A549 (cell line): Measurements from ENCODE around the gene ME2. TPM values are rescaled to one million over a fixed set of nuclear protein-coding genes. Genes with fewer than 3 reads are reported as not detected.

Experiments used
- ATAC-seq, 2 experiments: fragments of 200-7000 bp in 1 of 2; fragments of >200 bp in 1 of 2; cut with Nextera tagmentation in 1 of 2; cut with Tn5 transposase in 1 of 2; 3 replicates each; pipeline versions ENCODE4 v1.8.0 to v1.9.1; 2018 to 2020; ENCODE audit warnings: mild to moderate bottlenecking in 1 of 2, moderate library complexity in 1 of 2
- CTCF ChIA-PET: fragments of 300-600 bp; sonication (Branson Sonifier 250); formaldehyde crosslinking; extraction: SDS; loops from one replicate; lab custom pipeline; 2021; ENCODE audit warnings: antibody characterized with exemption, inconsistent platforms; lab: Yijun Ruan, JAX
- POLR2A ChIA-PET: fragments of 350-600 bp; formaldehyde crosslinking; extraction: SDS; loops from one replicate; lab custom pipeline; 2021; ENCODE audit warnings: antibody characterized with exemption, inconsistent platforms; lab: Yijun Ruan, JAX
- DNase-seq, 2 experiments: peaks; one replicate each; pipeline versions ENCODE4 v3.0.0 to v3.0.0-alpha.2; 2011 to 2016; ENCODE audit warnings: low read depth in 1 of 2, low spot score in 1 of 2
- FAIRE-seq: peaks from 2 replicates; lab custom pipeline; 2011; peaks lifted over from hg19 to GRCh38; lab: Jason Lieb, UNC
- H3K27ac ChIP-seq, 2 experiments: fragments of >200 bp; sonication (Bioruptor Twin); formaldehyde crosslinking; 3 replicates each; pipeline ENCODE4 v1.5.1; 2016 to 2017
- H3K4me1 ChIP-seq: fragments of >200 bp; sonication (Bioruptor Twin); formaldehyde crosslinking; 3 replicates; pipeline ENCODE4 v1.6.1; 2016
- H3K4me2 ChIP-seq: fragments of >200 bp; sonication (Bioruptor Twin); formaldehyde crosslinking; 3 replicates; pipeline ENCODE4 v1.6.1; 2016
- H3K4me3 ChIP-seq: fragments of >200 bp; sonication (Bioruptor Twin); formaldehyde crosslinking; 3 replicates; pipeline ENCODE4 v1.5.1; 2016
- H3K9me3 ChIP-seq: fragments of >200 bp; sonication (Bioruptor Twin); formaldehyde crosslinking; 3 replicates; pipeline ENCODE4 v1.6.1; 2016
- CBX2 ChIP-seq: fragments of 200-600 bp; sonication (generic); IDR thresholded peaks from 2 replicates; pipeline ENCODE4 v1.6.1; 2016; ENCODE audit warnings: low read depth, mild to moderate bottlenecking, borderline replicate concordance
- CEBPB ChIP-seq, 2 experiments: fragments of >200 bp in 1 of 2; sonication (Bioruptor Twin) in 1 of 2; formaldehyde crosslinking in 1 of 2; IDR thresholded peaks; 2 replicates each; pipeline ENCODE4 v1.6.1; 2012 to 2016
- CHD2 ChIP-seq: fragments of 150-350 bp; IDR thresholded peaks from 2 replicates; pipeline ENCODE4 v1.6.1; 2014; ENCODE audit warnings: low read length; ENCODE audit not compliant: partially characterized antibody
- CHD4 ChIP-seq: fragments of 200-600 bp; sonication (generic); IDR thresholded peaks from 2 replicates; pipeline ENCODE4 v1.6.1; 2016; ENCODE audit warnings: antibody characterized with exemption, mild to moderate bottlenecking, borderline replicate concordance
- CTCF ChIP-seq: fragments of >200 bp; sonication (Bioruptor Twin); formaldehyde crosslinking; IDR thresholded peaks from 3 replicates; pipeline ENCODE4 v1.5.1; 2016
- E2F6 ChIP-seq: IDR thresholded peaks from 2 replicates; pipeline ENCODE4 v1.6.1; 2012; ENCODE audit warnings: low read depth, borderline replicate concordance
- EHF ChIP-seq: fragments of 250-450 bp; sonication (Bioruptor Pico); IDR thresholded peaks from 2 replicates; pipeline ENCODE4 v1.5.0; 2020; ENCODE audit warnings: mild to moderate bottlenecking
- EHMT2 ChIP-seq: fragments of 200-600 bp; sonication (generic); IDR thresholded peaks from 2 replicates; pipeline ENCODE4 v1.6.1; 2016; ENCODE audit warnings: antibody characterized with exemption, low read depth, mild to moderate bottlenecking, moderate library complexity
- ESRRA ChIP-seq: fragments of 150-350 bp; IDR thresholded peaks from 2 replicates; pipeline ENCODE4 v1.6.1; 2014; ENCODE audit warnings: mild to moderate bottlenecking, low read length, borderline replicate concordance
- FOSB ChIP-seq: fragments of 250-450 bp; sonication (Bioruptor Pico); IDR thresholded peaks from 2 replicates; pipeline ENCODE4 v1.5.0; 2020; ENCODE audit warnings: mild to moderate bottlenecking, moderate library complexity
- FOSL2 ChIP-seq, 2 experiments: fragments of 450-650 bp in 1 of 2; fragments of >200 bp in 1 of 2; sonication (Bioruptor Twin) in 1 of 2; formaldehyde crosslinking; IDR thresholded peaks; 2 replicates each; pipeline versions ENCODE4 v1.5.0 to v1.6.1; 2016 to 2020; ENCODE audit warnings: mild to moderate bottlenecking in 1 of 2, moderate library complexity in 1 of 2
- FOXS1 ChIP-seq: fragments of 250-450 bp; sonication (Bioruptor Pico); IDR thresholded peaks from 2 replicates; pipeline ENCODE4 v1.5.0; 2020; ENCODE audit warnings: mild to moderate bottlenecking, moderate library complexity
- HES2 ChIP-seq: fragments of >200 bp; sonication (Bioruptor Twin); formaldehyde crosslinking; IDR thresholded peaks from 2 replicates; pipeline ENCODE4 v1.6.1; 2016
- HEYL ChIP-seq: fragments of 250-450 bp; sonication (Bioruptor Pico); IDR thresholded peaks from 2 replicates; pipeline ENCODE4 v1.8.0; 2021; ENCODE audit warnings: mild to moderate bottlenecking, moderate library complexity
- HOXA7 ChIP-seq: fragments of 250-450 bp; sonication (Bioruptor Pico); IDR thresholded peaks from 2 replicates; pipeline ENCODE4 v1.5.0; 2020; ENCODE audit warnings: mild to moderate bottlenecking, moderate library complexity
- HOXB13 ChIP-seq: fragments of 250-450 bp; sonication (Bioruptor Pico); IDR thresholded peaks from 2 replicates; pipeline ENCODE4 v1.5.0; 2020; ENCODE audit warnings: low read depth, mild to moderate bottlenecking, moderate library complexity
- HOXB5 ChIP-seq: fragments of 250-450 bp; sonication (Bioruptor Pico); IDR thresholded peaks from 2 replicates; pipeline ENCODE4 v1.5.0; 2020; ENCODE audit warnings: mild to moderate bottlenecking, moderate library complexity
- JUN ChIP-seq, 2 experiments: fragments of >200 bp; sonication (Bioruptor Twin); formaldehyde crosslinking; IDR thresholded peaks; 2 replicates in 1 of 2; 3 replicates in 1 of 2; pipeline ENCODE4 v1.6.1; 2016 to 2017
- JUNB ChIP-seq: fragments of >200 bp; sonication (Bioruptor Twin); formaldehyde crosslinking; IDR thresholded peaks from 2 replicates; pipeline ENCODE4 v1.6.1; 2016
- KDM1A ChIP-seq: fragments of 200-600 bp; sonication (generic); IDR thresholded peaks from 2 replicates; pipeline ENCODE4 v1.6.1; 2016; ENCODE audit warnings: low read depth, mild to moderate bottlenecking
- KDM5A ChIP-seq: fragments of 200-600 bp; sonication (generic); IDR thresholded peaks from 2 replicates; pipeline ENCODE4 v1.6.1; 2016; ENCODE audit warnings: antibody characterized with exemption, mild to moderate bottlenecking
- MAFK ChIP-seq: fragments of 450-650 bp; IDR thresholded peaks from 2 replicates; pipeline ENCODE4 v1.6.1; 2014; ENCODE audit not compliant: partially characterized antibody
- MAX ChIP-seq: IDR thresholded peaks from 2 replicates; pipeline ENCODE4 v1.6.1; 2012
- MAZ ChIP-seq: fragments of 150-350 bp; IDR thresholded peaks from 2 replicates; pipeline ENCODE4 v1.6.1; 2014; ENCODE audit warnings: antibody characterized with exemption, low read depth, low read length, borderline replicate concordance
- NFE2L2 ChIP-seq: fragments of 150-350 bp; conservative IDR thresholded peaks from 2 replicates; pipeline ENCODE4 v1.6.1; 2014; ENCODE audit warnings: low read length
- NR3C1 ChIP-seq: fragments of >200 bp; sonication (Bioruptor Twin); formaldehyde crosslinking; IDR thresholded peaks from 3 replicates; pipeline ENCODE4 v1.6.1; 2017
- PBX3 ChIP-seq: IDR thresholded peaks from 2 replicates; pipeline ENCODE4 v1.6.1; 2012
- PHF8 ChIP-seq: fragments of 200-600 bp; sonication (generic); IDR thresholded peaks from 2 replicates; pipeline ENCODE4 v1.6.1; 2016; ENCODE audit warnings: low read depth, mild to moderate bottlenecking, antibody characterized with exemption, moderate library complexity, borderline replicate concordance
- POLR2A ChIP-seq: IDR thresholded peaks from 2 replicates; pipeline ENCODE4 v1.6.1; 2012; ENCODE audit warnings: mild to moderate bottlenecking, low read length
- RARB ChIP-seq: fragments of 250-450 bp; sonication (Bioruptor Pico); IDR thresholded peaks from 2 replicates; pipeline ENCODE4 v1.8.0; 2021; ENCODE audit warnings: mild to moderate bottlenecking, moderate library complexity
- RCOR1 ChIP-seq: fragments of 150-350 bp; IDR thresholded peaks from 2 replicates; pipeline ENCODE4 v1.6.1; 2014; ENCODE audit warnings: antibody characterized with exemption, low read length, low read depth
- RFX5 ChIP-seq: fragments of 450-650 bp; IDR thresholded peaks from 2 replicates; pipeline ENCODE4 v1.7.1; 2014; ENCODE audit warnings: antibody characterized with exemption, mild to moderate bottlenecking, moderate library complexity
- RNF2 ChIP-seq: fragments of 200-600 bp; sonication (generic); IDR thresholded peaks from 2 replicates; pipeline ENCODE4 v1.6.1; 2016; ENCODE audit warnings: low read depth, mild to moderate bottlenecking, antibody characterized with exemption, moderate library complexity, borderline replicate concordance
- SREBF2 ChIP-seq: fragments of 450-650 bp; IDR thresholded peaks from 2 replicates; pipeline ENCODE4 v1.6.1; 2014; ENCODE audit warnings: mild to moderate bottlenecking, moderate library complexity
- TFCP2L1 ChIP-seq: fragments of 250-450 bp; sonication (Bioruptor Pico); IDR thresholded peaks from 2 replicates; pipeline ENCODE4 v1.5.0; 2021; ENCODE audit warnings: mild to moderate bottlenecking
- TP53 ChIP-seq: fragments of 250-450 bp; sonication (Bioruptor Pico); IDR thresholded peaks from 2 replicates; pipeline ENCODE4 v1.5.0; 2021; ENCODE audit warnings: mild to moderate bottlenecking, moderate library complexity
- ZNF302 ChIP-seq: fragments of 250-450 bp; sonication (Bioruptor Pico); IDR thresholded peaks from 2 replicates; pipeline ENCODE4 v1.9.0; 2021; ENCODE audit warnings: inconsistent platforms, mild to moderate bottlenecking, moderate library complexity
- ZSCAN20 ChIP-seq: fragments of 250-450 bp; sonication (Bioruptor Pico); IDR thresholded peaks from 2 replicates; pipeline ENCODE4 v1.8.0; 2022; ENCODE audit warnings: mild to moderate bottlenecking, moderate library complexity
- WGBS: methylation state at CpG from one replicate; pipeline ENCODE4 v1.1.6; 2017; ENCODE audit errors: missing lambda C conversion rate; 5-methylcytosine and 5-hydroxymethylcytosine counted together
- polyA minus RNA-seq: library from RNA; depleted of rRNA, polyadenylated mRNA; stranded (reverse); fragments of >200 nt; gene quantifications from 2 replicates; pipeline ENCODE4 v1.2.3, GENCODE V29; 2011; rRNA and poly(A)+ RNA removed
- polyA plus RNA-seq, 4 experiments: library from polyadenylated mRNA; depleted of rRNA in 3 of 4; stranded (reverse); fragments of >200 nt; fragmentation: RNase III in 1 of 4; extraction: RNeasy Plus Mini Kit Qiagen cat#74134 plus additional on column Dnase treatment in 1 of 4; gene quantifications; 2 replicates in 3 of 4; 3 replicates in 1 of 4; pipeline ENCODE4 v1.2.3, GENCODE V29; 2011 to 2017

The ME2 gene
- polyA plus RNA-seq (2011; rRNA removed): 72.2 and 88.0 TPM in 2 replicates
- 29.0 and 29.7 TPM in 2 replicates for polyA plus RNA-seq (2012; cell fraction: cytosol; rRNA removed)
- polyA plus RNA-seq (2012; cell fraction: nucleus; rRNA removed): 12.3 and 18.2 TPM in 2 replicates
- polyA plus RNA-seq (2017; fragmentation: RNase III; extraction: RNeasy Plus Mini Kit Qiagen cat#74134 plus additional on column Dnase treatment): 46.0 to 47.3 TPM (median 46.8 TPM) in 3 replicates
- 21.4 and 24.3 TPM in 2 replicates for polyA minus RNA-seq

GRCh38 chr18:50878345-50879301, at the start of gene ME2:
Gene ME2 (plus strand): TSS chr18:50879118. CDS start chr18:50895821, 16,703 bp downstream.
- H3K4me3 ChIP-seq: peak within 1 kb of the TSS; percentile 91
- FAIRE-seq (no peak), DNase-seq (peak; percentile 74 to 90), ATAC-seq (peak; percentile 96 to 99)
- peak within 1 kb of the TSS; percentile 95 to 100 for H3K27ac ChIP-seq
- H3K4me1 ChIP-seq: peaks cover 13% of the 10 kb centered on the region
- ChIA-PET POLR2A (interaction anchor here (0.5 to 1.7 kb wide), 13 partner anchors 9 to 188 kb away, joined by 3 to 28 read pairs (median 4); partner anchors contain the start of genes ELAC1, MRO and SMAD4), CTCF (interaction anchor here (1.1 to 1.4 kb wide), 4 partner anchors 9 to 188 kb away, joined by 3 to 4 read pairs (median 4); no protein-coding TSS in a partner anchor)
- no peaks in the 10 kb centered on the region for H3K9me3 ChIP-seq
- WGBS: under 1% methylated on average over 14 of the region's 78 CpGs
- H3K4me2 ChIP-seq: peak within 1 kb of the TSS; percentile 91
- TF ChIP-seq KDM5A (no peak), NFE2L2 (no peak), JUN (IDR thresholded peaks at IDR 0.05) (peak; percentile 6 to 59; a peak in 3 of 5 replicates), PHF8 (peak; percentile 58), FOSB (CRISPR knock-in tag) (no peak), RFX5 (no peak), HES2 (no peak), CEBPB (IDR thresholded peaks at IDR 0.05) (no peak), POLR2A (peak; percentile 54), RARB (CRISPR knock-in tag) (no peak), KDM1A (no peak), FOXS1 (no peak), TFCP2L1 (CRISPR knock-in tag) (no peak), HOXB5 (CRISPR knock-in tag) (no peak), HEYL (CRISPR knock-in tag) (no peak), NR3C1 (no peak), MAX (peak; percentile 77), RNF2 (no peak), PBX3 (peak; percentile 91), SREBF2 (no peak), ESRRA (no peak), MAZ (no peak), FOSL2 (IDR thresholded peaks at IDR 0.05) (no peak), FOSL2 (CRISPR knock-in tag; IDR thresholded peaks at IDR 0.05) (no peak), EHF (CRISPR knock-in tag) (no peak), EHMT2 (no peak), HOXB13 (CRISPR knock-in tag) (no peak), ZNF302 (no peak), MAFK (no peak), RCOR1 (no peak), JUNB (no peak), CTCF (no peak), HOXA7 (CRISPR knock-in tag) (no peak), CHD4 (no peak), ZSCAN20 (CRISPR knock-in tag) (no peak), CBX2 (no peak), CHD2 (no peak), E2F6 (no peak), TP53 (CRISPR knock-in tag) (no peak)
